Smooth muscle cell (in vitro differentiated cells): ENCODE results near the gene IL18RAP. TPM values are rescaled to one million over a fixed set of nuclear protein-coding genes. Genes with fewer than 3 reads are reported as not detected.

ENCODE experiments used
- DNase-seq: peaks from one replicate; lab custom pipeline; 2025; ENCODE audit not compliant: unreplicated experiment; lab: John Stamatoyannopoulos, UW
- H2AFZ ChIP-seq: fragments of 200-600 bp; sonication (generic); 2 replicates; pipeline ENCODE4 v1.6.0; 2016; ENCODE audit warnings: antibody characterized with exemption, low read depth, mild to moderate bottlenecking
- H3F3A ChIP-seq: fragments of 200-600 bp; sonication (generic); 2 replicates; pipeline ENCODE4 v1.6.0; 2017; ENCODE audit warnings: antibody characterized with exemption, low read depth
- H3K27ac ChIP-seq: fragments of 200-600 bp; sonication (generic); 2 replicates; pipeline ENCODE4 v1.5.1; 2016; ENCODE audit warnings: low read depth, mild to moderate bottlenecking
- H3K27me3 ChIP-seq: fragments of 200-600 bp; sonication (generic); 2 replicates; pipeline ENCODE4 v1.6.1; 2016; ENCODE audit warnings: low read depth, mild to moderate bottlenecking
- H3K36me3 ChIP-seq: fragments of 200-600 bp; sonication (generic); 2 replicates; pipeline ENCODE4 v1.5.1; 2016; ENCODE audit warnings: low read depth
- H3K4me1 ChIP-seq: fragments of 200-600 bp; sonication (generic); 2 replicates; pipeline ENCODE4 v1.5.1; 2016; ENCODE audit warnings: low read depth
- H3K4me2 ChIP-seq: fragments of 200-600 bp; sonication (generic); 2 replicates; pipeline ENCODE4 v1.6.0; 2016; ENCODE audit warnings: mild to moderate bottlenecking
- H3K4me3 ChIP-seq: fragments of 200-600 bp; sonication (generic); 2 replicates; pipeline ENCODE4 v1.5.1; 2016; ENCODE audit warnings: mild to moderate bottlenecking
- H3K79me2 ChIP-seq: fragments of 200-600 bp; sonication (generic); 2 replicates; pipeline ENCODE4 v1.6.0; 2016; ENCODE audit warnings: low read depth, mild to moderate bottlenecking
- H3K9ac ChIP-seq: fragments of 200-600 bp; sonication (generic); 2 replicates; pipeline ENCODE4 v1.6.0; 2016; ENCODE audit warnings: low read depth
- H3K9me3 ChIP-seq: fragments of 200-600 bp; sonication (generic); replicated peaks from 2 replicates; pipeline ENCODE4 v1.5.1; 2016; ENCODE audit warnings: low read depth
- H4K20me1 ChIP-seq: fragments of 200-600 bp; sonication (generic); 2 replicates; pipeline ENCODE4 v1.6.0; 2016; ENCODE audit warnings: low read depth
- WGBS: methylation state at CpG from one replicate; pipeline ENCODE4 v1.1.7; 2016; ENCODE audit warnings: low lambda C conversion rate; 5-methylcytosine and 5-hydroxymethylcytosine counted together
- polyA plus RNA-seq: library from polyadenylated mRNA; unstranded; fragments of >200 nt; fragmentation: Nextera tagmentation; extraction: Ambion mirVana; gene quantifications from 2 replicates; pipeline ENCODE4 v1.2.1, GENCODE V29; 2016
- total RNA-seq: library from RNA; depleted of rRNA; stranded (reverse); fragments of >200 nt; gene quantifications from 2 replicates; pipeline ENCODE4 v1.2.3, GENCODE V29; 2014
- TF ChIP-seq, protein P1 (sequence below): fragments of 200-600 bp; sonication (generic); IDR thresholded peaks from 2 replicates; pipeline ENCODE4 v1.5.1; 2017; ENCODE audit warnings: borderline replicate concordance, mild to moderate bottlenecking, antibody characterized with exemption; ENCODE audit not compliant: insufficient read depth, poor library complexity, severe bottlenecking

Gene IL18RAP
- total and polyA plus RNA-seq, 2 experiments from 2014 or later: not detected

- Histone ChIP-seq H3K4me1 (no peaks in the 10 kb centered on the region), H3K27ac (no peak overlapping the region), H3K79me2 (no peaks in the 10 kb centered on the region), H3K27me3 (peaks cover 52% of the 10 kb centered on the region), H3K9ac (no peak overlapping the region), H4K20me1 (no peaks in the 10 kb centered on the region), H3K4me2 (no peak overlapping the region), H3K36me3 (no peaks in the 10 kb centered on the region), H2AFZ (no peak overlapping the region), H3K9me3 (no peaks in the 10 kb centered on the region), H3K4me3 (no peak overlapping the region), H3F3A (no peaks in the 10 kb centered on the region)
- no peak for DNase-seq
- WGBS: 88% methylated on average over 4 of the region's 4 CpGs
- TF ChIP-seq, protein P1, sequence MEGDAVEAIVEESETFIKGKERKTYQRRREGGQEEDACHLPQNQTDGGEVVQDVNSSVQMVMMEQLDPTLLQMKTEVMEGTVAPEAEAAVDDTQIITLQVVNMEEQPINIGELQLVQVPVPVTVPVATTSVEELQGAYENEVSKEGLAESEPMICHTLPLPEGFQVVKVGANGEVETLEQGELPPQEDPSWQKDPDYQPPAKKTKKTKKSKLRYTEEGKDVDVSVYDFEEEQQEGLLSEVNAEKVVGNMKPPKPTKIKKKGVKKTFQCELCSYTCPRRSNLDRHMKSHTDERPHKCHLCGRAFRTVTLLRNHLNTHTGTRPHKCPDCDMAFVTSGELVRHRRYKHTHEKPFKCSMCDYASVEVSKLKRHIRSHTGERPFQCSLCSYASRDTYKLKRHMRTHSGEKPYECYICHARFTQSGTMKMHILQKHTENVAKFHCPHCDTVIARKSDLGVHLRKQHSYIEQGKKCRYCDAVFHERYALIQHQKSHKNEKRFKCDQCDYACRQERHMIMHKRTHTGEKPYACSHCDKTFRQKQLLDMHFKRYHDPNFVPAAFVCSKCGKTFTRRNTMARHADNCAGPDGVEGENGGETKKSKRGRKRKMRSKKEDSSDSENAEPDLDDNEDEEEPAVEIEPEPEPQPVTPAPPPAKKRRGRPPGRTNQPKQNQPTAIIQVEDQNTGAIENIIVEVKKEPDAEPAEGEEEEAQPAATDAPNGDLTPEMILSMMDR: no peak
Measured at GRCh38 chr2:102420290-102420689, 2.7 kb upstream of the IL18RAP start.

DNA sequence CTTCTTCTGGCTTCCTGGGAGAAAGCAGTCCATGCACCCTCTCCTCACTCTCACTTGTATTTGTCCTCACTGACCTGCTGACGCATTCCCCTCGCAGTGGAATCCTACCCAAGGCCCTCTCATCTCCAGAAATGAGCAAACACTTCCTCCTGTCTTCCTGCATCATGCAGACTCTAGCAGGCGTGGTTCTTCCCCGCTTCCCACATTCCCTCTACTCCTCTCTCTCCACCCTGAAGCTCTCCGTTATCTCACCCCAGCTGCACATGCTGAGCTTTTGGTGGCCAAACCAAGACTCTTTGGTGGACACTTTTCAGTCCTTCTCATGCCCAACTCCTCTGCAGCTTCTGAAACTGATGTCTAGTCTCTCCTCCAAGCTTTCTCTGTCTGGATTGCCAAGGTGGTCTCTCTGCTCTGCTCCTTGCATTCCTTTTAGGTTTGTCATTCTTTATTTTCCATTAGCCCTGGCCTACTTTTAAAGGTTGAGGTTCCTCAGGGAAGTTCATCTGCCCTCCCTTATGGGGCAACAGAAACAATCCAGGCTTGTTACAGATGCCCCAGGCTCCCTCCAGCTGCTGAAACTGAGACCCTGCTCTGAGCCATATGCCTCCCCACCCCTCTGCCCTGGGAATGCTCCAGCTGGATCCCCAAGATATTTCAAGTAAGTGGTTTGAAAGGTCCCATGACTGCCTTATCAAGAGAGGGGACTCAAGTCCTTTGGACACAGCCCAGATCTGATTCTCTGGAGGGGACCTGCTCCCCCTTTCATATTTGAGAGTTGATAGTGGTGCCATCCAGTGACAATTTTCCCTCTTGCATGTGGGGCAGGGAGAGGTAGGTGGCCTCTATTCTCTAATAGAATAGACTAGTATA lies 835 bp upstream of the IL18RAP start:
- Histone ChIP-seq H3K27me3 (peaks cover 57% of the 10 kb centered on the region), H3K27ac (no peak overlapping the region), H3K4me1 (no peaks in the 10 kb centered on the region), H3K4me2 (no peak overlapping the region), H3K79me2 (no peaks in the 10 kb centered on the region), H4K20me1 (no peaks in the 10 kb centered on the region), H3K9ac (no peak overlapping the region), H3F3A (no peaks in the 10 kb centered on the region), H3K9me3 (no peaks in the 10 kb centered on the region), H3K36me3 (no peaks in the 10 kb centered on the region), H2AFZ (no peak overlapping the region), H3K4me3 (no peak overlapping the region)
- 86% methylated on average over 5 of the region's 5 CpGs for WGBS
- no peak for DNase-seq
- TF ChIP-seq, protein P1: no peak

- Histone ChIP-seq H3K4me3 (no peak overlapping the region), H3K27ac (no peak overlapping the region), H3F3A (no peaks in the 10 kb centered on the region), H4K20me1 (no peaks in the 10 kb centered on the region), H3K9me3 (no peaks in the 10 kb centered on the region), H3K79me2 (no peaks in the 10 kb centered on the region), H3K27me3 (peaks cover 57% of the 10 kb centered on the region), H3K4me2 (no peak overlapping the region), H3K36me3 (no peaks in the 10 kb centered on the region), H3K4me1 (no peaks in the 10 kb centered on the region), H2AFZ (no peak overlapping the region), H3K9ac (no peak overlapping the region)
- TF ChIP-seq, protein P1: no peak
- 64% methylated on average over 2 of the region's 2 CpGs for WGBS
- DNase-seq: no peak
Measured at GRCh38 chr2:102423368-102423767, 408 bp downstream of the IL18RAP start.

DNA sequence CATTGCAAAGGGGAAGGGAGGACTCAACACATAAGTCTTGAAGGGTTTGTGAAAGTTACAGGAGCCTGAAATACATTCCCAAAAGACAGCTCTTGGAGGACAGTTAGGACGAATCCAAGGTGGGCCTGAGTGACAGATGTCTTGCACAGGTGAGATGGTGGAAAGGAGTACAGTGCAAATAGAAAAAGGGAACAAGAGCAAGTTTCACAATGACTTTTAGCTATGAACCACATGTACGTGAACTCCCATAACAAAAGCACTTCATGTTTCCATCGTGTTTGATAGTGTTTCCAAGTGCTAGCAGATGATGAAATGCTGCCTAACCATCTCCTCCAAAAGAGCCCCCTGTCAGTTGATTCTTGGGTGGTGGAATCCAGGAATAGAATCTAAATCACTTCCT lies 1.8 kb downstream of the IL18RAP start:
- 69% methylated on average over 3 of the region's 3 CpGs for WGBS
- no peaks in the 10 kb centered on the region for H3K4me1 ChIP-seq
- no peak overlapping the region for H3K27ac ChIP-seq
- no peak overlapping the region for H3K4me3 ChIP-seq
- no peaks in the 10 kb centered on the region for H3F3A ChIP-seq
- DNase-seq: no peak
- H2AFZ ChIP-seq: no peak overlapping the region
- H3K36me3 ChIP-seq: no peaks in the 10 kb centered on the region
- H3K9me3 ChIP-seq: no peaks in the 10 kb centered on the region
- no peak overlapping the region for H3K9ac ChIP-seq
- H3K4me2 ChIP-seq: no peak overlapping the region
- TF ChIP-seq, protein P1: no peak
- H4K20me1 ChIP-seq: no peaks in the 10 kb centered on the region
- H3K27me3 ChIP-seq: peaks cover 54% of the 10 kb centered on the region
- no peaks in the 10 kb centered on the region for H3K79me2 ChIP-seq
